NOMO-1 (cell line): ENCODE results near the gene EIF5A2.

ENCODE experiments used
- DNase-seq, 2 experiments: peaks; one replicate each; lab custom pipeline; 2025; ENCODE audit not compliant: unreplicated experiment in 2 of 2; lab: John Stamatoyannopoulos, UW

EIF5A2 gene

GRCh38 chr3:170862618-170863374 is 45.6 kb downstream of the EIF5A2 start:
- DNase-seq = no peak

- no peak for DNase-seq
These were observed 49.8 kb downstream of the EIF5A2 start for GRCh38 chr3:170858599-170858998.

- no peak for DNase-seq
These were observed 56.1 kb downstream of the EIF5A2 start for GRCh38 chr3:170852324-170852723.

GRCh38 chr3:170848292-170848917 is 60.0 kb downstream of the EIF5A2 start:
- peak in 1 of 2 experiments; percentile 21 for DNase-seq

DNA sequence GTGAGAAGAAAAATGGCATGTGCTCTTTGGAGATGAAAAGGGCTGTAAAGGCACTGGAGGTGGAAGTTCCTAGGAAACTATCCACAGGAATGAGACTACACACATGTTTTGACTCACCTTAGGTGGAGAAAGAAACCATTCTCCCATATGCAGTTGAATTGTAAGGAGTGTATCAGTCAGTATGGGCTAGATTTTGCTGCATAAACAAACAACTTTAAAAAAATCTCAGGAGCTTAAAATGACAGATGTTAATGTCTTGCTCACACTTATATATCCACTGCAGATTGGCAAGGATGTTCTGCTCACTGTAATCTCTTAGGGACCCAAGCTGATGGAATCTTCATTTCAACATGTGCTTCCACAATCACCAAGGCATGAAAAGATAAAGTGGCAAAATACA is 64.1 kb downstream of the EIF5A2 start:
- no peak for DNase-seq

DNA sequence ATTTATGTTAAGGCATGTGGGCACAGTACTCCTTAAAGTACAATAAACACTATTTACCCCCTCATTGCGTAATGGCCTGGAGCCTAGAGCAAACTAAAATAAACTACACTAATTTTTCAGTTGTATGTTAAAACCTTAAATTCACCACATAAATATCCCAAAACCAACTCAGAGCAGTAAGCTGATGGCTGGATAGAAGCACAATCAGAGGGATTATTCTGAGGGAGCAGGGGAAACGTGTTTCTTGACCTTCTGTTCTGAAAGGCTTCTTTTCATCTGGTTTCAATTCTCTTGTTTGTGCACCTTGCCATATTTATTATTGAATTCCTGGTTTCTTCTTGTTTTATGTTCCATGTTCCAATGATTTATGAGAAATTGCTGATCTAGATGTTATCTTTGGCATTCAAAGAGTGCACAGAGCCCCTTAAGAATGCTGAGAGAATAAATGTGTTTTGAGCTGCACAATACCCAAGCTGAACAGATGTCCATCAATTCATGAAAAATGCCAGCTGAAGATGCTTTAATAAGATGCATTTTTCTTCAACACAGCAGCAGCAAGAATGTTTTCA is 68.1 kb downstream of the EIF5A2 start:
- no peak for DNase-seq

DNA sequence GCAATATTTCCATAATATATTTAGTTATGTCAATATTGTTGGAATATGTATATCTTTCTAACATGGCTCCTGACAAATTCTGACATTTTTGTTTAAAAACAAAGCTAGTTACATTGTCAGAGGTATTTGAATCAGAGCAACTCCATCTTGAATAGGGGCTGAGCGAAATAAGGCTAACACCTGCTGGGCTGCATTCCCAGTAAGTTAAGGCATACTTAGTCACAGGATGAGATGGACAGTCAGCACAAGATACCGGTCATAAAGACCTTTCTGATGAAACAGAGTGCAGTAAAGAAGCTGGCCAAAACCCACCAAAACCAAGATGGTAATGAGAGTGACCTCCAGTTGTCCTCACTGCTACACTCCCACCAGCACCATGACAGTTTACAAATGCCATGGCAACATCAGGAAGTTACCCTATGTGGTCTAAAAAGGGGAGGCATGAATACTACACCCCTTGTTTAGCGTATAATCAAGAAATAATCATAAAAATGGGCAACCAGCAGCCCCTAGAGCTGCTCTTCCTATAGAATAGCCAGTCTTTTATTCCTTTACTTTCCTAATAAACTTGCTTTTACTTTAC is 68.8 kb downstream of the EIF5A2 start:
- DNase-seq = no peak
